ENCODE results near the gene TSTD1.
"Not testable (repeated sequence)": the region's sequence is repeated elsewhere in the genome, so short reads cannot be mapped to it uniquely, and the experiment has no call there.

TSTD1 gene

DNA sequence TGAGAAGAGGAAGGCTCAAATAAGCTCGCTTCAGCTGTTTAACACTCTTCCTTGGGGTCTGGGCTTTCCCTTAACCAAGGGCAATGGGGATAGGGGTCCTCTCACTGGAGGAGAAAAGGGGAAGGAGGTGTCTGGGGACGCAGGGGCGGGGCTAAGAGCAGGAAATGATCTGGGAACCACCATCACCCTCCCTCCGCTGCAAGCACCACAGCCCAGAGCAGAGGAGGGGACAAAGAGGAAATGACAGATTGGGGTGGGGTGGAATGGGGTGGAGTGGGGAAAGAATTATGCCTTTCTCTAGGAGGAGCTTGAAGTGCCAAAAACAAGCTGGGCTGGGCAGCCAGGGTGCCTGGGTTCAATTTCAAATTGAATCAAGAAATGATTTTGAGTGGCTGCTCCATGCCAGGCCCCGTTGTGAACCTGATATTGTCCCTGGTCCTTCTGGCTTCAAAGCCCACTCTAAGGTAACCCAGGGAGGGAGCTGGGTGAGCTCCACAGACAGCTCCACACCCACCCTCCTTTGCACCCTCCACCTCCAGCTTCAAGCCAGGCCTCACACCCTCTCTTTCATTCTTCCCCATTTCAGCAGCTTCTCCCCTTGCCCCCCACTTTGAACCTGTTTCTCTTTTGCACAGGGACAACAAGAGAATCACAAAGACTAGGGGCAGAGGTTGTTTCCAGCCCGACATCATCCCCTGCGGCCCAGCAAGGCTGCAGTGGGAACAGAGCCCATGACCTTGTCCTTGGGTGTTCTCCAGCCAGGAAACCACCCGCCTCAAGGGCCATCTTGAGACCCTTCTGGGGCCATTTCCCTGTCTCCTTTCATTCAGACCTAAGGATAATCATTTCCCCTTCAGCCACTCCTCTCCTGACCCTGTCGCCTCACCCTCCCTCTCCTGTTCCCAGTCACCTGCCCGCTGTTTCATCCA is 29.8 kb upstream of the TSTD1 start:
- DNase-seq = no peak

DNA sequence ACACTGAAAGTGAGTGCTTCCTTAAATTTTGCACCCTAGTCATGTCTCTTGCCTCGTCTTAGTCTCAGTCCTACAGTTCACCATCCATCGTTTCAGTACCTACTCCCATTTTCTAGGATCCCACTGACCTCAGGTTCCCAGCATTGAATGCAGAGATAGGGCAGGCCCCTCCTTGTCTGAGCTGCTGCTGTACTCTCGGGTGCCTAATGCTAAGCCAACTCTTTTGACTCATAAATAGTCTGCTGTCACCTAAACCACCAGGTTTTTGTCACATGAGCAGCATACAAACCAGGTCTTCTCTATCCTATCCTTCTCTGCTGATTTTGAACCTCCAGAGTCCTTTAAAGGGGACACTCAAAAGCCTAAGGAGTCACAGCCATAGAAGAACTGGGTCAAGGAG is 27.9 kb upstream of the TSTD1 start:
- no peak for DNase-seq

- DNase-seq = not testable (repeated sequence)
Measured at GRCh38 chr1:161065681-161066080, 26.9 kb upstream of the TSTD1 start.

DNA sequence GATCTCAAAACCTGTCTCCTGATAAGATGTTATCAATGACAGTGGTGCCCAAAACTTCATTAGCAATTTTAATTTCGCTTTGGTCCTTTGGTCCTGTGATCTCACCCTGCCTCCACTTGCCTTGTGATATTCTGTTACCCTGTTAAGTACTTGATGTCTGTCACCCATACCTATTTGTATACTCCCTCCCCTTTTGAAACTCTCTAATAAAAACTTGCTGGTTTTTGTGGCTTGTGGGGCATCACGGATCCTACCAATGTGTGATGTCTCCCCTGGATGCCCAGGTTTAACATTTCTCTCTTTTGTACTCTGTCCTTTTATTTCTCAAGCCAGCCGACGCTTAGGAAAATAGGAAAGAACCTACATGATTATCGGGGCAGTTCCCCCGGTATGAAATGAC is 25.2 kb upstream of the TSTD1 start:
- DNase-seq = not testable (repeated sequence)

DNA sequence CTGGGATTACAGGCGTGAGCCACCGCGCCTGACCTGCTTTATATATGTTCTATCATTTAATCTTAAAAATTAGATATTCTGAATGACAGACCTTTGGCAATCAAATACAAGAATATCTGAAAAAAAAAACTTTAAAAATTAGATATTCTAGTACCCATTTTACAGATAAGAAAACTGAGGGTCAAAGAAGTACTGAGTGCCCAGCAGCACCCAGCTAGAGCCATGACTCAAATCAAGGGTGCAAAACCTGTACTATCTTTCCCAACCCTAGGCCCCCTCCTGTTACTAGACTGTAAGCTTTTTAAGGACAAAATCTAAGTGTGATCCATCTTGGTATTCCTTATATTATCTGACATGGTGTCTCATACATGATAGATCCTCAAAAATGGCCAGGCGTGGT is 22.7 kb upstream of the TSTD1 start:
- no peak for DNase-seq

DNA sequence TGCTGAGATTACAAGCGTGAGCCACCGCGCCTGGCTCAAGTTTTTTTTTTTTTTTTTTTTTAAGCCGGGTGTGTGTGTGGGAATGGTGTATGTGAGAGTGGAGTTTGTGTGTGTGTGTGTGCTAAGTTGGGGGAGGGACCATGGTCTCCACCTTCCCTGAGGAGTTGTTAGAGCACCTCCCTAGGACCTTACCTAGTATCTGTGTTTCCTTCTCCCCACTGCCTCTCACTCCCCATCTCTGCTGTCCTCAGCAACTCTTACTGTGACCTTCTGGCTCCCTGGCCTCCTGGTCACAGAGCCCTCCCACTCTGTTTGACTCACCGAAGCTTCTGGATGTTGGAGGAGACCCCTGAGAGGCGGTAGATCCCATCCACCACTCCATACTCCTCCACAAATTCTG is 20.5 kb upstream of the TSTD1 start:
- DNase-seq = no peak

- no peak for DNase-seq
Measured at GRCh38 chr1:161054805-161055204, 16.0 kb upstream of the TSTD1 start.

DNA sequence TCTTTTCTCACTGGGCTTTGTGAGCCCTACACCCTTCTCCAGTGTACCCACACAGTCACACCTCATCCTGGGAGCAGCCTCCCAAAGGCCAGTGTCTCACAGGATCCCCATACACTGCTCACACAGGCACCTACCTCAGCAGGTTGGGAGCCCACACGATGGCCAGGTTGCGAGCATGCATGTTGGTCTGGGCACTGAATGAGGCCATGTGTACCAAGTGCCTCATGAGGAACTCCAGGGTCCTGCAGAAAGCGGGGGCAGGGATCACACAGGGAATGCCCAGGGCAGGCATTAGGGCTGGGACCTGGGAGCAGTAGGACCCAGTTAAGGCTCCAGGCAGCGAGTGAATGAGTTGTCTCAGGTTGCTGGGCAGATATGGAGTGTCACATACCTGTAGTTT is 15.5 kb upstream of the TSTD1 start:
- no peak for DNase-seq

- DNase-seq = no peak
Measured at GRCh38 chr1:161052899-161053298, 14.1 kb upstream of the TSTD1 start.

DNA sequence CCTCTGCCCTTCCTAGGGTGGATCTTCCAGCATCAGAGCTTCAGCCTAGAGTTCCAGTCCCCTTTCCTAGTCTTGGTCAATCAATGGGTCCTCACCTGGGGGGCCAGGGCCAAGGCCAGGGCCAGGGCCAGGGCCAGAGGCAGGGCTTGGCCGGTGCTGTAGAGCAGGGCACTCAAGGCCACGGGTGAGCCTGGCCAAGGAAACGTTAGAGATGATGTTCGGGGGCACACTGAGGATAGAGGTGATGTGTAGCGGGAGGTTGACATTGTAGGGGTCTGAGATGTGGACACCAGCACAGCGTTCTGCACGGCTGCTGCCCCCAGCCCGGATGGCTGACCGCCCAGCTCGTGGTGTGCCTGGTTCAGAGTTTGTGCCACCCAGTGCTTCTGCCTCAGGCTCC is 12.5 kb upstream of the TSTD1 start:
- DNase-seq = no peak

DNA sequence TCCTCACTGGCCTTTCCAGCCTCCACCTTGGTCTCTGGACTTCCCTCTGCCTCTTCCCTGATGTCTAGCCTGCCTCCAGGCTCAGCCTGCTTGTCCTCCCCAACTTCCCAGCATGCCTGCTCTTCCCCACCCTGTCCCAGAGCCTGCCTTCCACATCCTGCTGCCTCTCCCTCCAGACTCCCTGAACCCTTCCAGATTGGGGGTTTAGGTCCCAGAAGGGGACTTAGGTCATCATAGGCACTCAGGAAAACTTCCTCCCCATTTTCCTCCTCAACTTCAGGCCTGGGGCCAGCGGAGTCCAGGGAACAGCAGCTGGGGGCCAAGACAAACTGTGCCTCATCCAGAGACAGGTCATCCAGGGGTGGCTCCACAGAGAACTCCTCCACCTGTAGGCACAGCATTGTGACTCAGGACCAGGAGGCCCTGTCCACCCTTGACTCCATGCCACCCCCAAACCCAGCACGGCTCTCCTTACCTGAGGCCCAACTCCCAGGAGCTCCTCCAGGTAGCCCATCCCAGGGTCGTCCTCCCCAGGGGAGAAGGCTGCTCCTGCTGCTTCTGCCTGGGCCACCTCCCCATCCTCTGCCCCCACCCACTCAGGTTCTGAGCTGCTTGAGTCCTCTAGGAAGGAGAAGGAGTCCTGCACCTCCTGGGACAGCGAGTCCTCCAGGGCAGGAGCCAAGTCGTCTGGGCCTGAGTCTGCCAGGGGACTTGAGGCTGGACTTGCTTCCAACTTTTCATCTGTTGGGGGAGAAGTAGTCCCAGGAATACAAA is 10.4 kb upstream of the TSTD1 start:
- DNase-seq = no peak

- no peak for DNase-seq
Measured at GRCh38 chr1:161047436-161048420, 9.0 kb upstream of the TSTD1 start.

DNA sequence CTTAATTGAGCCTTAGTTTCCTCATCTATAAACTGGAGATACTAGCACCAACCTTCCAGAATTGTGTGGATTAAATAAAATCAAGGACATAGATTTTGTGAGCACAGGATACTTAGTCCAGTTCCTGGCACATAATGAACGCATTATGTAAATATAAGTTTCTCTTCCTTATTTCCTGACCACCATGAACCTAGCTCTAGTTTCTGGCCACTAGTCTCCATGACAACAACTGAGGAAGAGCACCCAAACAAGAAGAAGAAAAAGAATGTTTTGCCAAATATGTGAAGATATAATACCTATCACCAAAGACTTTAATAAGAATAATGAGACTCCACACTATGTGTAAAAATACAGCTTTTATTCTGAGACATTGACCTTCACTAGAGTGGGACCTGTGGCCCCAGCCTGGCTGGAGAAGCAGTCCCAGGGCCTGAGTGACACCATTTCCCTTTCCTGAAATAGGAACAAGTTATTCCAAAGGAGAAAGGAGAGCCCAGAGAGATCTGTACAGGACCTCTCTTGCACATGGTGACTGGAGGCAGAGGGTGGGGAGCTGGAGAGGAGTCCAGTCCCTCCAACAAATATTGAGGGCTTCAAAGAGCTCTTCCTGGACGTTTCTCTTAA is 8.0 kb upstream of the TSTD1 start:
- no peak for DNase-seq

DNA sequence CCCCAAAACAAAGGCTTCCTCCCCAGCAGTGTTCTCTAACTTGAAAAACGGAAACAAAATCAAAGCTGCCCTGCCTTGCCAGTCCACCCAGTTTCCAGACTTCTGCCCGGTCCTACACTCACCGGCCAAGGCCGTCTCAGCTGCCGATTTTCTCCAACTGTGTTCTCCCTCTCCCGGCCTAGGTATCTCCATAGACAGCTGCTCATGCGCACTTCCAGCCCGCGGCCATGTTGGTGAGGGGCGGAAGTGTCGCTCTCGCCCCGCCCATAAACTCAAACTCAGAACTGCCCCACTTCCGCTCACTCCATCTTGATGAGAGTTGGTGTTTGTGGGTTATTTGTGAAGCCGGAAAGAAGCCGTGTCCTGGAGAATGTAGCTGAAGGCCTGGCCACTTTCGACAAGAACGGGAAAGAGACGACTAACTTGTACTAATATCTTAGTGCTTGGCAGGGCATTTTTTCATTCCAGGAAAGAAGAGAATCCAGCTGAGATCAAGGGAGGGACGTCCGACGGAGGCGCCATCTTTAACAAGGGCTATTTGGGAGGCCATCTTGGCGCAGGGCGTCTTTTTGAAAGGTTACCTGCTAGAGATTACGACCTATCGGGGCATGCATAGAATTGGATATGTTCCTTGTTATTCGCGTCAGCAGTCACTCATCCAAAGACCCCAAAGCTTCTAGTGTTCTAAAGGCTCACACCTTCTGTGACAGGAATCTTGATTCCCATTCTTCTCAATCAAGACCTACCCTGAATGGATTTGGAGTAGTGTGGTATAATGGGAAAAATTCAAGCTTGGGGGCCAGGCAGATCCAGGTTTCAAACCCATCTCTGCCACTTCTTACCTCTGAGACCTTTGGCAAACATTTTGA is 7.2 kb upstream of the TSTD1 start, which contains the start of gene USF1:
Gene USF1 (minus strand): TSS at position 242 of the 869 bp plus-strand sequence. CDS start 2,702 bp downstream, outside the sequence.
- peak; percentile 80 for DNase-seq

- no peak for DNase-seq
Measured at GRCh38 chr1:161044908-161045735, 6.4 kb upstream of the TSTD1 start.

GRCh38 chr1:161044535-161044907 is 5.8 kb upstream of the TSTD1 start:
- DNase-seq = no peak

DNA sequence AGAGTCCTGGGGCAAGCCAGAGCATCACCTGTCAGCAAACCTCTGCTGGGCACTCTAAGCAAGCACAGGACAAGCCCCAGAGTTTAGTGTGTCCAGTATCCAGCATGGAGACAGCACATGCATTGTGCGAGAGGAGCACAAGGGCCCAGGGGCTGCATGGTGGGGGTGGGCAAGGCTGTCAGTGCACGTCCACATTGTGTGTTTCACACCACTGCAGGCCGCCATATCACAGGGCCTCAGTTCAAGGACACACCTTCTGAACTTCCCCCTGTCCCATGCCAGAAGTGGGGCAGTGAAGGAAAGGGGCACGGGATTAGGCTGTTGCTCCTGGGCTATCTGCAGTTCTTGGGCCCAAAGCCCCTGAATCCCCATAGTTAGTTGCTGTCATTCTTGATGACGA is 782 bp upstream of the TSTD1 start:
- no peak for DNase-seq

- DNase-seq = no peak
Measured at GRCh38 chr1:161039154-161039545, 386 bp upstream of the TSTD1 start.

GRCh38 chr1:161037661-161038522 is 872 bp downstream of the TSTD1 start:
- no peak for DNase-seq

Measured in NCI-H1417 treated with DMSO at 0.1 percent for 48 hours (cell line).